H1 (cell line): ENCODE data around the gene LRP8. TPM values are rescaled to one million over a fixed set of nuclear protein-coding genes. Genes with fewer than 3 reads are reported as not detected.

Source experiments
- CTCF ChIA-PET: fragments of 300-600 bp; sonication (Branson Sonifier 250); formaldehyde crosslinking; loops from one replicate; lab custom pipeline; 2021; ENCODE audit not compliant: partially characterized antibody; lab: Charles Lee
- POLR2A ChIA-PET: fragments of 300-600 bp; sonication (Branson Sonifier 250); formaldehyde crosslinking; loops from one replicate; lab custom pipeline; 2021; ENCODE audit warnings: inconsistent platforms; ENCODE audit not compliant: partially characterized antibody; lab: Charles Lee
- DNase-seq, 2 experiments: peaks; one replicate each; pipeline versions ENCODE4 v3.0.0 to v3.0.0-alpha.2; 2010 to 2022; ENCODE audit warnings: low spot score in 2 of 2, low read depth in 1 of 2, mixed read lengths in 1 of 2
- FAIRE-seq: peaks from 2 replicates; lab custom pipeline; 2011; peaks lifted over from hg19 to GRCh38; lab: Jason Lieb, UNC
- H2AFZ ChIP-seq: 2 replicates; pipeline ENCODE4 v1.8.1; 2012; ENCODE audit warnings: low read length, inconsistent platforms
- H2AK5ac ChIP-seq: 2 replicates; pipeline ENCODE4 v1.6.1; 2013; ENCODE audit warnings: low read depth, low read length
- H2BK120ac ChIP-seq: replicated peaks from 2 replicates; pipeline ENCODE3; 2013; ENCODE audit warnings: low read depth, low read length, inconsistent platforms
- H2BK12ac ChIP-seq: 2 replicates; pipeline ENCODE4 v1.6.1; 2013; ENCODE audit warnings: low read depth, low read length
- H2BK15ac ChIP-seq: 2 replicates; pipeline ENCODE4 v1.6.1; 2013; ENCODE audit warnings: low read length
- H2BK20ac ChIP-seq: 2 replicates; pipeline ENCODE4 v1.6.1; 2013; ENCODE audit warnings: low read length
- H2BK5ac ChIP-seq: 2 replicates; pipeline ENCODE4 v1.6.1; 2013; ENCODE audit warnings: low read depth, low read length
- H3K14ac ChIP-seq: 2 replicates; pipeline ENCODE4 v1.6.1; 2013; ENCODE audit warnings: inconsistent platforms; ENCODE audit not compliant: insufficient read length
- H3K18ac ChIP-seq: 2 replicates; pipeline ENCODE4 v1.6.1; 2013; ENCODE audit warnings: low read length; ENCODE audit errors: extremely low read depth
- H3K23ac ChIP-seq: 2 replicates; pipeline ENCODE4 v1.6.1; 2013; ENCODE audit warnings: inconsistent platforms; ENCODE audit not compliant: insufficient read length
- H3K23me2 ChIP-seq: 2 replicates; pipeline ENCODE4 v1.6.1; 2013; ENCODE audit warnings: low read depth, low read length
- H3K27ac ChIP-seq: 2 replicates; pipeline ENCODE4 v1.6.1; 2011; ENCODE audit warnings: low read depth, low read length, inconsistent platforms
- H3K27me3 ChIP-seq, 4 experiments: replicated peaks in 1 of 4; 1 replicate in 1 of 4; 2 replicates in 3 of 4; pipeline versions ENCODE4 v1.6.1 to v1.8.1; 2011 to 2013; ENCODE audit warnings: low read length in 3 of 4, mild to moderate bottlenecking in 3 of 4, inconsistent platforms in 2 of 4, mixed read lengths in 2 of 4, moderate library complexity in 1 of 4; ENCODE audit not compliant: control insufficient read depth in 3 of 4, insufficient read depth in 3 of 4; ENCODE audit errors: extremely low read depth in 1 of 4
- H3K36me3 ChIP-seq, 4 experiments: 2 replicates each; pipeline versions ENCODE4 v1.6.1 to v1.8.1; 2011 to 2013; ENCODE audit warnings: mild to moderate bottlenecking in 4 of 4, low read length in 3 of 4, moderate library complexity in 2 of 4, control low read depth in 1 of 4, inconsistent platforms in 1 of 4; ENCODE audit not compliant: insufficient read depth in 4 of 4, control insufficient read depth in 2 of 4
- H3K4ac ChIP-seq: replicated peaks from 2 replicates; pipeline ENCODE3; 2013; ENCODE audit warnings: low read length, low read depth, mixed read lengths, inconsistent platforms; ENCODE audit not compliant: insufficient read length
- H3K4me1 ChIP-seq, 4 experiments: replicated peaks in 1 of 4; 1 replicate in 1 of 4; 2 replicates in 3 of 4; pipeline versions ENCODE4 v1.6.1 to v1.8.1; 2011 to 2013; ENCODE audit warnings: low read length in 3 of 4, inconsistent platforms in 2 of 4, mixed read lengths in 1 of 4; ENCODE audit not compliant: insufficient read depth in 4 of 4, control insufficient read depth in 3 of 4
- H3K4me2 ChIP-seq, 2 experiments: 2 replicates each; pipeline versions ENCODE4 v1.6.1 to v1.8.1; 2011 to 2013; ENCODE audit warnings: low read depth in 2 of 2, low read length in 2 of 2, control low read depth in 1 of 2, inconsistent platforms in 1 of 2, mild to moderate bottlenecking in 1 of 2; ENCODE audit not compliant: insufficient read depth in 1 of 2
- H3K4me3 ChIP-seq, 4 experiments: fragments of 200-600, 300-600 bp in 1 of 4; sonication (generic), shearing (Covaris generic), sonication (Bioruptor Twin) in 1 of 4; 2 replicates each; pipeline versions ENCODE4 v1.5.1 to v1.8.1; 2011 to 2016; ENCODE audit warnings: low read length in 4 of 4, low read depth in 3 of 4, control low read depth in 2 of 4, inconsistent platforms in 2 of 4, mild to moderate bottlenecking in 2 of 4, mixed read lengths in 1 of 4, moderate library complexity in 1 of 4; ENCODE audit not compliant: insufficient read depth in 2 of 4; ENCODE audit errors: extremely low read depth in 1 of 4
- H3K56ac ChIP-seq: replicated peaks from 2 replicates; pipeline ENCODE3; 2013; ENCODE audit warnings: low read depth, mild to moderate bottlenecking, mixed read lengths, low read length, inconsistent platforms; ENCODE audit not compliant: insufficient read length
- H3K79me1 ChIP-seq: 2 replicates; pipeline ENCODE4 v1.6.1; 2013; ENCODE audit warnings: low read depth, low read length, control low read depth
- H3K79me2 ChIP-seq, 2 experiments: 2 replicates each; pipeline versions ENCODE4 v1.6.1 to v1.8.1; 2012 to 2013; ENCODE audit warnings: low read length in 2 of 2, mild to moderate bottlenecking in 2 of 2, inconsistent platforms in 1 of 2; ENCODE audit not compliant: insufficient read depth in 2 of 2, control insufficient read depth in 1 of 2
- H3K9ac ChIP-seq, 4 experiments: replicated peaks in 1 of 4; 1 replicate in 1 of 4; 2 replicates in 3 of 4; pipeline versions ENCODE4 v1.6.1 to v1.8.1; 2011 to 2013; ENCODE audit warnings: low read depth in 3 of 4, low read length in 3 of 4, control low read depth in 2 of 4, mild to moderate bottlenecking in 2 of 4, moderate library complexity in 2 of 4, inconsistent platforms in 1 of 4; ENCODE audit errors: extremely low read depth in 1 of 4
- H3K9me3 ChIP-seq, 2 experiments: 2 replicates each; pipeline versions ENCODE4 v1.6.1 to v1.8.1; 2012 to 2013; ENCODE audit warnings: mild to moderate bottlenecking in 2 of 2, moderate library complexity in 2 of 2, control low read depth in 1 of 2, inconsistent platforms in 1 of 2, low read depth in 1 of 2, low read length in 1 of 2, mixed read lengths in 1 of 2; ENCODE audit not compliant: insufficient read depth in 2 of 2
- H4K20me1 ChIP-seq, 2 experiments: replicated peaks in 1 of 2; 2 replicates each; pipeline versions ENCODE3 to v1.8.1; 2011 to 2013; ENCODE audit warnings: inconsistent platforms in 2 of 2, low read length in 2 of 2, mild to moderate bottlenecking in 1 of 2; ENCODE audit not compliant: insufficient read depth in 2 of 2, control insufficient read depth in 1 of 2
- H4K5ac ChIP-seq: 2 replicates; pipeline ENCODE4 v1.6.1; 2013; ENCODE audit warnings: low read length, low read depth, mixed read lengths, inconsistent platforms; ENCODE audit not compliant: insufficient read length
- H4K8ac ChIP-seq: 2 replicates; pipeline ENCODE4 v1.8.0; 2013; ENCODE audit warnings: mild to moderate bottlenecking, moderate library complexity, low read length, inconsistent platforms; ENCODE audit not compliant: insufficient read depth; ENCODE audit errors: extremely low read depth
- H4K91ac ChIP-seq: replicated peaks from 2 replicates; pipeline ENCODE3; 2013; ENCODE audit warnings: low read length, mixed read lengths, inconsistent platforms; ENCODE audit not compliant: insufficient read length
- BACH1 ChIP-seq: IDR thresholded peaks from 2 replicates; pipeline ENCODE4 v1.6.1; 2012; ENCODE audit warnings: low read length, improper control_type of control experiment
- KDM5A ChIP-seq: fragments of 200-600 bp; IDR thresholded peaks from 2 replicates; pipeline ENCODE4 v1.7.1; 2012; ENCODE audit warnings: mild to moderate bottlenecking, low read length, inconsistent platforms, mixed read lengths
- POU5F1 ChIP-seq: IDR thresholded peaks from 2 replicates; pipeline ENCODE4 v1.6.1; 2011; ENCODE audit warnings: low read depth, mild to moderate bottlenecking, low read length, moderate library complexity
- RBBP5 ChIP-seq: IDR thresholded peaks from 2 replicates; pipeline ENCODE4 v1.7.1; 2012; ENCODE audit warnings: low read depth, mild to moderate bottlenecking, inconsistent platforms, low read length, moderate library complexity, borderline replicate concordance
- RNF2 ChIP-seq: fragments of 200-900, 300-1000 bp; sonication (generic); IDR thresholded peaks from 2 replicates; pipeline ENCODE4 v1.7.1; 2016; ENCODE audit warnings: borderline replicate concordance, low read depth, mild to moderate bottlenecking, antibody characterized with exemption, low read length; ENCODE audit not compliant: poor library complexity, severe bottlenecking; ENCODE audit errors: missing control alignments
- SAP30 ChIP-seq: fragments of 300-600 bp; sonication (generic); IDR thresholded peaks from 2 replicates; pipeline ENCODE4 v1.7.1; 2012; ENCODE audit warnings: low read length, moderate library complexity, mild to moderate bottlenecking, inconsistent platforms; ENCODE audit not compliant: insufficient read depth, insufficient replicate concordance
- WGBS, 2 experiments: shearing (Covaris generic) in 1 of 2; methylation state at CpG; one replicate each; pipeline versions ENCODE4 v1.1.6 to v1.1.7; 2013 to 2015; ENCODE audit warnings: low lambda C conversion rate in 2 of 2, mixed read lengths in 2 of 2, inconsistent platforms in 1 of 2, low coverage in 1 of 2, missing lambda C conversion rate in 1 of 2; ENCODE audit not compliant: insufficient replicate concordance in 2 of 2, insufficient coverage in 1 of 2, insufficient read length in 1 of 2; ENCODE audit errors: extremely low coverage in 1 of 2, missing lambda C conversion rate in 1 of 2; 5-methylcytosine and 5-hydroxymethylcytosine counted together
- polyA plus RNA-seq, 7 experiments: library from polyadenylated mRNA; depleted of rRNA in 3 of 7; stranded (reverse) in 5 of 7; unstranded in 2 of 7; fragments of >200 nt in 5 of 7; fragments of 200-250 nt in 2 of 7; gene quantifications; 1 replicate in 5 of 7; 2 replicates in 1 of 7; 4 replicates in 1 of 7; pipeline versions ENCODE4 v1.2.1 to v1.2.3, GENCODE V29; 2011 to 2013; ENCODE audit warnings: missing spikeins in 2 of 7, mixed read lengths in 2 of 7
- total RNA-seq: library from RNA; stranded (reverse); fragmentation: NEBNext Ultra II Directional; extraction: Animal tissue kit (Norgen Biotek cat#: 25700); gene quantifications from 2 replicates; pipeline ENCODE4 v1.2.1, GENCODE V29; 2021
- TF ChIP-seq, protein P1 (sequence below), 3 experiments: IDR thresholded peaks; 1 replicate in 2 of 3; 2 replicates in 1 of 3; pipeline versions ENCODE4 v1.5.1 to v1.6.1; 2011; ENCODE audit warnings: low read length in 3 of 3, mild to moderate bottlenecking in 3 of 3, inconsistent platforms in 2 of 3, low read depth in 1 of 3, moderate library complexity in 1 of 3; ENCODE audit not compliant: insufficient read depth in 1 of 3; ENCODE audit errors: control extremely low read depth in 1 of 3

LRP8 gene
- total and polyA plus RNA-seq, 2 of the 8 experiments (the other 6 are each of a cell fraction or from before 2014, with no cell fraction given): 63.2 to 66.4 TPM

DNA sequence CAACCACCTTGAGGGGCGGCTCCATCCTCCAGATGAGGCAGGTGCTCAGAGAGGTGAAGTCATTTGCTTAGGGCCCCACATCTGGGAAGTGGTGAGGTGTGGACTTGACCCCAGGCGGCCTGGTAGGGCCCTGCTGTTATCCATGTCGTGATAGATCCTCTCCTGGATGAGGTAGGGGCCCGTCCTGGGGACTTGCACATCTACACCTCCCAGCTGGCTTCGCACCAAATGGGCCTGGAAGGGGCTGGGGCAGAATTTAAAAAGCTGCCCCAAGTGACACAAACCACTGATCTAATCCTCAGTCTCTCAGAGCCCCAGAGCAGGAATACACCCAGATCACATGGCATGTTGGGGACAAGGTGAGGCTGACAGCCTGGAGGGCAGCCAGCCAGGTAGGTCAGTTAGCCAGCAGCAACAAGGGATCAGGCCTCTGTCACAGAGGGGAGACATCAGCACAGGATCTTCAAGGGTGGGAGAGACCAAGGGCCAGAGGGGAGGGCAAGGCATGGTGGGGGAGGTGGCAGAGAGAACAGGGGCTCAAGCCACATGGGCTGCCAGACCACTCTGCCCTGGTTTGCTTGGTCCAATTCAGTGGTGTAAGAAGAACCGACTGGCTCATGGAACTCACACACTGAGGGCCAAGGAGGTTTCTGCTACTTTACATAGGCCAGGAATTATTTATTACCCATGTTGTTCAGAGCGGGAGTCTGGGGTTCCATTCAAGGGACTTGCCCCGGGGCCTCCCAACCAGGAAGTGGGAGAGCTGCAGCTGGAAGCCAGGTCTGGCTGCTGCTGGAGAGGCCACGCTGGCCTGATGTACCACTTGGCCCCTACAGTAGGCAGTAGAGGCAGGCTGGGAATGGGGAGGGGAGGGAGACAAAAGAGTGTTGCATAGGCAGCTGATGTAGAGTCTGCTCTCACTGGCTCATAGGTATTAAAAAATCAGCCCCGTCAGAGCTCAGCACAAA is 12.1 kb downstream of the LRP8 start:
- Histone ChIP-seq H3K9ac (peak overlapping the region in 1 of 4 experiments; percentile 13; a peak in 2 of 7 replicates), H3K36me3 (peaks cover 10 to 39% (median 13%) of the 10 kb centered on the region in 4 experiments; a peak in 6 of 8 replicates), H2BK20ac (no peak overlapping the region), H3K79me1 (peaks cover 55% of the 10 kb centered on the region), H3K27ac (no peak overlapping the region), H3K9me3 (no peaks in the 10 kb centered on the region), H3K4me1 (peaks cover 0 to 12% (median 4%) of the 10 kb centered on the region in 4 experiments; a peak in 4 of 7 replicates), H2AFZ (no peak overlapping the region), H3K23me2 (no peaks in the 10 kb centered on the region), H2BK15ac (no peak overlapping the region), H2BK12ac (no peak overlapping the region), H3K56ac (no peak overlapping the region), H3K4me2 (no peak overlapping the region), H3K79me2 (peaks cover 3 to 76% of the 10 kb centered on the region in 2 experiments; a peak in 3 of 4 replicates), H3K18ac (no peak overlapping the region), H3K14ac (no peak overlapping the region), H4K5ac (no peak overlapping the region), H3K27me3 (no peaks in the 10 kb centered on the region), H4K91ac (no peak overlapping the region), H3K4ac (no peak overlapping the region), H2BK5ac (peak overlapping the region; percentile 73; the same call in 1 of the 2 replicates), H3K4me3 (no peak overlapping the region), H3K23ac (no peak overlapping the region), H2BK120ac (no peak overlapping the region), H4K20me1 (peaks cover 25 to 57% of the 10 kb centered on the region in 2 experiments), H4K8ac (no peak overlapping the region; the same call in 1 of the 2 replicates), H2AK5ac (no peak overlapping the region)
- FAIRE-seq (no peak), DNase-seq (no peak)
- ChIA-PET CTCF (interaction anchor here (0.7 to 3.5 kb wide), 12 partner anchors 9 to 77 kb away, joined by 3 to 16 read pairs (median 3); no protein-coding TSS in a partner anchor), POLR2A (interaction anchor here (3.2 kb wide), 2 partner anchors 11 kb away, joined by 15 to 17 read pairs; no protein-coding TSS in a partner anchor)
- WGBS, 2 experiments: 87% methylated on average over 10 of the region's 10 CpGs; no CpG with 5 or more reads in 1 of the 2 experiments
- TF ChIP-seq RBBP5: no peak
- TF ChIP-seq SAP30: no peak
- TF ChIP-seq, protein P1, sequence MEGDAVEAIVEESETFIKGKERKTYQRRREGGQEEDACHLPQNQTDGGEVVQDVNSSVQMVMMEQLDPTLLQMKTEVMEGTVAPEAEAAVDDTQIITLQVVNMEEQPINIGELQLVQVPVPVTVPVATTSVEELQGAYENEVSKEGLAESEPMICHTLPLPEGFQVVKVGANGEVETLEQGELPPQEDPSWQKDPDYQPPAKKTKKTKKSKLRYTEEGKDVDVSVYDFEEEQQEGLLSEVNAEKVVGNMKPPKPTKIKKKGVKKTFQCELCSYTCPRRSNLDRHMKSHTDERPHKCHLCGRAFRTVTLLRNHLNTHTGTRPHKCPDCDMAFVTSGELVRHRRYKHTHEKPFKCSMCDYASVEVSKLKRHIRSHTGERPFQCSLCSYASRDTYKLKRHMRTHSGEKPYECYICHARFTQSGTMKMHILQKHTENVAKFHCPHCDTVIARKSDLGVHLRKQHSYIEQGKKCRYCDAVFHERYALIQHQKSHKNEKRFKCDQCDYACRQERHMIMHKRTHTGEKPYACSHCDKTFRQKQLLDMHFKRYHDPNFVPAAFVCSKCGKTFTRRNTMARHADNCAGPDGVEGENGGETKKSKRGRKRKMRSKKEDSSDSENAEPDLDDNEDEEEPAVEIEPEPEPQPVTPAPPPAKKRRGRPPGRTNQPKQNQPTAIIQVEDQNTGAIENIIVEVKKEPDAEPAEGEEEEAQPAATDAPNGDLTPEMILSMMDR (IDR thresholded peaks at IDR 0.05; ENCODE audit: control extremely low read depth in 1 of 3, insufficient read depth in 1 of 3, low read depth in 1 of 3, low read length in 3 of 3): peak; percentile 28 to 55 (median 52); a peak in 3 of 4 replicates
- TF ChIP-seq KDM5A: no peak
- no peak for TF ChIP-seq BACH1
- TF ChIP-seq POU5F1: no peak
- TF ChIP-seq RNF2: no peak
